HG02973 (cell line): ENCODE data around the gene LCE4A.

Experiments used
- ATAC-seq: cut with Tn5 transposase; IDR thresholded peaks from one replicate; pipeline ENCODE4 v1.9.1; 2021; ENCODE audit warnings: moderate library complexity; ENCODE audit not compliant: unreplicated experiment

The LCE4A gene

GRCh38 chr1:152745289-152745704, 37.3 kb downstream of the LCE4A start:
- ATAC-seq: no peak

GRCh38 chr1:152745765-152746444, 37.9 kb downstream of the LCE4A start:
- no peak for ATAC-seq

DNA sequence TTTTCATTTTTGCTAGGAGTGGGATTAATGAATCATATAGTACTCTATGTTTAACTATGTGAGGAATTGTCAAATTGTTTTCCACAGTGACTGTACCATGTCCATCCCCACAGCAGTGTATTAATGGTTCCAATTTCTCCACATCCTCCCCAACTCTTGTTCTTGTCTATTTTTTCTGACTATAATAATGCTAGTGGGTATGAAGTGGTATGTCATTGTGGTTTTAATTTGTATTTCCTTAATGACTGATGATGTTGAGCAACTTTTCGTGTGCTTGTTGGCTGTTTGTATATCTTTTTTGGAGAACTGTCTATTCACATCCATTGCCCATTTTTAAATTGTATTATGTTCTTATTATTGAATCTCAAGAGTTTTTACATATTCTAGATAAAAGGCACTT, 39.9 kb downstream of the LCE4A start:
- ATAC-seq: no peak

DNA sequence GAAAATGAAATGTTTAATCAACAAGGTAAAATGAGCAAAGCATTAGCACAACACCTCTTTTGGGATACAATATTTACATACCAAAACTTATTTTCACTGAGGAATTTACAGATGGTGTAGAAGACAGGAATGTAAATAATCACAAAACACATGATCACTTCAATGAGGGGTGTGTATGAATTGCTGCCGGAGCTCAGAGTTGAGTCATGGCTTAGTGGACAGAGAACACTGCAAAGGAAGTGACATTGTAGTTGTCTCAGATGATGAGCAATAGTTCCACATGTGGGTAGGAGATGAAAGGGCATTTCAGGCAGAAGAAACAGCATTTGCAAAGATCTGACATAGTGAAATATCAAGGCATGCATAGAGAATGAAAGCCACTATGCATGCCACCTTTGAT, 44.3 kb downstream of the LCE4A start:
- ATAC-seq: no peak

- no peak for ATAC-seq
These were observed 45.6 kb downstream of the LCE4A start for GRCh38 chr1:152753586-152753985.

DNA sequence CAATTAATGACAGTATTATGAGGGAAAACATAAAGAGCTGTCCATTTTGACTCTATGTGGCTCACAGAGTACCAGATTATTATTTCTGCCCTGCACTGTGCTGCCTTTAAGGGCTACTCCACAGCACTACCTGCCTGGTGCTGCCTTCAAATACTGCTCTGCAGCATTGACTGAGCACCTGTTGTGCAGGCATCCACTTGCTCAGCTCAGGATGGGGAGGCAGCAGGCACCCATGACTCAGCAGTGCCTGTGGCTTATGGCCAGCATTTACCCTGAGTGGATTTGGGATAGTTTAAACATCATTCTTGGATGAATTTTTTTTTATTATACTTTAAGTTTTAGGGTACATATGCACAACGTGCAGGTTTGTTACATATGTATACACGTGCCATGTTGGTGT, 48.9 kb downstream of the LCE4A start:
- no peak for ATAC-seq

DNA sequence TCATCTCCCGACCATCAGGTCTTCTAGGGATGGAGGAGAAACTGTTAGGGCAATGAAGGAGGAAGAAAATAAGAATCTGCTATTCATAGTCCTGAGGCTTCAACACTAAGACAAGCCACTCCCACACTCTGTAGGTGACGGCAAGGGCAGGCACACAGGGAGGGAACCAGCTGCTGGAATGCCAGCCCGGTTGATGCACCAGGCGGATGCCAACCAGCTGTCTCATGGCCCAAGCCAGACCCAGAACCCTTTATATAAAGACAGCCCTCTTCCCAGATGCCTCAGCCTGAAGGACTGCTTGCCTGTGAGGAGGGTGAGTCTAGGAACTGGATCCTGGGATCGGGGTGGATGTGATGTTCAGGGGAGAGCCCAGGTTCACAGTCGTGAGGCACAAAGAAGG, 49.8 kb downstream of the LCE4A start, which contains the start of gene KPRP:
KPRP (plus strand) TSS at position 279 of the 400 bp plus-strand sequence. CDS start 1,564 bp downstream, outside the sequence.
- ATAC-seq: no peak

- ATAC-seq: no peak
These were observed 50.7 kb downstream of the LCE4A start for GRCh38 chr1:152758636-152759035.
